ENCODE results near the gene GPATCH4. TPM values are rescaled to one million over a fixed set of nuclear protein-coding genes. Genes with fewer than 3 reads are reported as not detected.

Gene GPATCH4
- total RNA-seq, 4 donors from 2014 or later: 35.6 to 103 (median 47.6) TPM

DNA sequence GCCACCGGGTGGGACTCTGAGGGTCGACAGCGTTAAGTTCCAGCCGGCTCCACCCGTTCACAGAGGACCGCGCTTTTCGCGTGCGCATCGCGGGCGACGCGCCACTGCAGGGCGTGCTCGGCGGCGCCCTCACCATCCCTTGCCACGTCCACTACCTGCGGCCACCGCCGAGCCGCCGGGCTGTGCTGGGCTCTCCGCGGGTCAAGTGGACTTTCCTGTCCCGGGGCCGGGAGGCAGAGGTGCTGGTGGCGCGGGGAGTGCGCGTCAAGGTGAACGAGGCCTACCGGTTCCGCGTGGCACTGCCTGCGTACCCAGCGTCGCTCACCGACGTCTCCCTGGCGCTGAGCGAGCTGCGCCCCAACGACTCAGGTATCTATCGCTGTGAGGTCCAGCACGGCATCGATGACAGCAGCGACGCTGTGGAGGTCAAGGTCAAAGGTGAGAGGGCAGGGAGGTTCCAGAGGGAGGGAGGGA, 45.5 kb upstream of the GPATCH4 start:
- Histone ChIP-seq H3K27me3 (peaks cover 32 to 38% (median 37%) of the 10 kb centered on the region in 3 donors), H3K27ac (no peak overlapping the region), H3K9me3 (no peaks in the 10 kb centered on the region), H3K4me3 (no peak overlapping the region), H3K4me1 (peaks cover 0 to 6% of the 10 kb centered on the region in 2 donors), H3K36me3 (no peaks in the 10 kb centered on the region)
- no peak for DNase-seq
- TF ChIP-seq, protein P1, sequence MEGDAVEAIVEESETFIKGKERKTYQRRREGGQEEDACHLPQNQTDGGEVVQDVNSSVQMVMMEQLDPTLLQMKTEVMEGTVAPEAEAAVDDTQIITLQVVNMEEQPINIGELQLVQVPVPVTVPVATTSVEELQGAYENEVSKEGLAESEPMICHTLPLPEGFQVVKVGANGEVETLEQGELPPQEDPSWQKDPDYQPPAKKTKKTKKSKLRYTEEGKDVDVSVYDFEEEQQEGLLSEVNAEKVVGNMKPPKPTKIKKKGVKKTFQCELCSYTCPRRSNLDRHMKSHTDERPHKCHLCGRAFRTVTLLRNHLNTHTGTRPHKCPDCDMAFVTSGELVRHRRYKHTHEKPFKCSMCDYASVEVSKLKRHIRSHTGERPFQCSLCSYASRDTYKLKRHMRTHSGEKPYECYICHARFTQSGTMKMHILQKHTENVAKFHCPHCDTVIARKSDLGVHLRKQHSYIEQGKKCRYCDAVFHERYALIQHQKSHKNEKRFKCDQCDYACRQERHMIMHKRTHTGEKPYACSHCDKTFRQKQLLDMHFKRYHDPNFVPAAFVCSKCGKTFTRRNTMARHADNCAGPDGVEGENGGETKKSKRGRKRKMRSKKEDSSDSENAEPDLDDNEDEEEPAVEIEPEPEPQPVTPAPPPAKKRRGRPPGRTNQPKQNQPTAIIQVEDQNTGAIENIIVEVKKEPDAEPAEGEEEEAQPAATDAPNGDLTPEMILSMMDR (IDR thresholded peaks at IDR 0.05 in 4 of 5, conservative IDR thresholded peaks at IDR 0.05 in 1 of 5): no peak
- TF ChIP-seq POLR2A (IDR thresholded peaks at IDR 0.05): no peak
- intact Hi-C loops (cut with DNase I; ENCODE audit: low total_unique reads): no loop called here
- in situ Hi-C loops (cut with MboI; ENCODE audit: low sequenced_read_pairs in 4 of 4): no loop called here
- ATAC-seq: no peak

DNA sequence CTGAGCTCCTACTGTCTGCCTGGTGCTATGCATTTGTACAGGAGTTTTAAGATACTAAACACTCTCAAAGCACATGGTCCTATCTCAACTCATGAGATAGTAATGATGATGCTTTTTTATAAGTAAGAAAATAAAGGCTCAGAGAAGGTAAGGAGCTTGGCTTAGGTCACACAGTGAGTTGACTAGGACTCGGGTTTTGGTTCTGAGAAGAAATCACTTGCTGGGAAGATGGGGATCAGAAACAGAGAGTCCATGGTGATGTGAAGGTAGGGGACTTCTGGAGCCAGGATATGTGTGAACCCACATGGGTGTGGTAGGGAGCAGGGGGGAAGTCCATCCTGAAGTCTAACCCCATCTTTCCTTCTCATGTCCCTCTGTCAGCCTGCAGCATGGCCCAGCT, 44.4 kb upstream of the GPATCH4 start:
- Histone ChIP-seq H3K27ac (no peak overlapping the region), H3K4me3 (no peak overlapping the region), H3K36me3 (no peaks in the 10 kb centered on the region), H3K27me3 (peaks cover 38 to 43% (median 38%) of the 10 kb centered on the region in 3 donors), H3K4me1 (peaks cover 3 to 12% of the 10 kb centered on the region in 2 donors), H3K9me3 (no peaks in the 10 kb centered on the region)
- in situ Hi-C loops (cut with MboI; ENCODE audit: low sequenced_read_pairs in 4 of 4) (no loop called here), intact Hi-C loops (cut with DNase I; ENCODE audit: low total_unique reads) (no loop called here)
- TF ChIP-seq POLR2A (IDR thresholded peaks at IDR 0.05): no peak
- TF ChIP-seq, protein P1 (IDR thresholded peaks at IDR 0.05 in 4 of 5, conservative IDR thresholded peaks at IDR 0.05 in 1 of 5): no peak
- ATAC-seq (no peak), DNase-seq (no peak)

DNA sequence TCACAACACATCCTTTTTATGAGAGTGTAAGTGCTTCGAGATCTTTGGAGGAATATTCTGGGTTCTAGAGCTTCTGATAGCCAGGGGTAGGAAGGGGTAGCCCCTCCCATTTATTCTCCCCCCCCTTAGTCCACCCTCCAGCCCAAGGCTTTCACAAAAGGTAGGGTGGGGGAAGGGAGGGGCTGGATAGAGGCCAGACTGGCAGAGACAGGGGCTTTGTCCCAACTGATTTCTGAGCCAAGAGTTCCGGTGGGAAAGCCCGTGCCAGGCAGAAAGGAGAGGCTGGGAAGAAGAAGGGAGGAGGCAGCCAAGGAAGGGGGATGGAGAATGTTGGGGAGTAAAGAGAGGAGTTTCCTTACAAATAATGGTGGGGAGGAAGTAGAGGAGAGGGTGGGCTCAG, 43.8 kb upstream of the GPATCH4 start:
- TF ChIP-seq, protein P1 (IDR thresholded peaks at IDR 0.05 in 4 of 5, conservative IDR thresholded peaks at IDR 0.05 in 1 of 5): no peak
- no peak for TF ChIP-seq POLR2A (IDR thresholded peaks at IDR 0.05)
- in situ Hi-C loops (cut with MboI; ENCODE audit: low sequenced_read_pairs in 4 of 4): no loop called here
- H3K36me3 ChIP-seq: no peaks in the 10 kb centered on the region
- DNase-seq (no peak), ATAC-seq (no peak)
- intact Hi-C loops (cut with DNase I; ENCODE audit: low total_unique reads): no loop called here
- peaks cover 35 to 40% (median 38%) of the 10 kb centered on the region in 3 donors for H3K27me3 ChIP-seq
- H3K4me1 ChIP-seq: peaks cover 4 to 15% of the 10 kb centered on the region in 2 donors
- no peak overlapping the region for H3K4me3 ChIP-seq
- no peak overlapping the region for H3K27ac ChIP-seq
- H3K9me3 ChIP-seq: no peaks in the 10 kb centered on the region

DNA sequence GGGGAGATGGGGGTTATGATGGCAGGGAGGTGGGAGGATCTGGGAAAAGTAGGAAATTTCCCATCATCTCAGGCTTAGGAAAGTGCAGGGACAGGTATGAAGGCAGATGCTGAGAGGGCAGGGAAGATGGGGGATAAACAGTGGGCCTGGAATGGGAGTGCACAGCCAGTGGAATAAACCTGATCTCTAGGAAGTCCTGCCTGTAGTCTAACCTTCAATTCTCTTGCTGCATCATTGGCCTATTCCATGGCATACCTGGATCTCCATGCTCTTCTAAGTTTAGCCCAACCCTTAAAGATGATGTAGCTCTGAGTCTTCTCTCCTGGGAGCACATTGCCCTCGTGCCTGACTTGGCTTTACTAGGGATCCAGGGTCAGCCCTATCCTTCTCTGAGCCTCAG, 43.4 kb upstream of the GPATCH4 start:
- H3K36me3 ChIP-seq: no peaks in the 10 kb centered on the region
- no peak overlapping the region for H3K27ac ChIP-seq
- H3K4me1 ChIP-seq: peaks cover 7 to 19% of the 10 kb centered on the region in 2 donors
- ATAC-seq (no peak), DNase-seq (no peak)
- H3K4me3 ChIP-seq: no peak overlapping the region
- intact Hi-C loops (cut with DNase I; ENCODE audit: low total_unique reads) (no loop called here), in situ Hi-C loops (cut with MboI; ENCODE audit: low sequenced_read_pairs in 4 of 4) (no loop called here)
- no peaks in the 10 kb centered on the region for H3K9me3 ChIP-seq
- H3K27me3 ChIP-seq: peaks cover 35 to 40% (median 38%) of the 10 kb centered on the region in 3 donors
- TF ChIP-seq POLR2A (IDR thresholded peaks at IDR 0.05): no peak
- TF ChIP-seq, protein P1 (IDR thresholded peaks at IDR 0.05 in 4 of 5, conservative IDR thresholded peaks at IDR 0.05 in 1 of 5): no peak

DNA sequence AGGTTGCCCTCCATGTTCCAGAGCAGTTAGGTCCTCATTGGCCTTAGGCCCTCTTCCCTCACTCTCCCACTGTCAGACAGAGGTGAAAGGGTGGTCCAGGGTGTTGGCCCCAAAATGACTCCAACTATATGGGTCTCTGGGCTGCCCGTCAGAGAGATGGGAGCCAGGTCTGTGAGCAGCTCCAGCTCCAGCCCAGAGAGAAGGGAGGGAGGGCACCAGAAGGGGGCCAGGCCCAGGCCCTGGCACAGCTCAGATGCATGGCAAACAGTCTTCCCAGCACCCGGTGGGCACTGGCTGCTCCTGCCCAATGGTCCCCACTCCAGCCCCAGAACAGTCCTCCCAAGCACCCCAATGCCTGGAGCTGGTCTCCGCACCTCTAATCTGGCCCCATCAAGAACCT, 42.9 kb upstream of the GPATCH4 start:
- no peaks in the 10 kb centered on the region for H3K9me3 ChIP-seq
- intact Hi-C loops (cut with DNase I; ENCODE audit: low total_unique reads) (no loop called here), in situ Hi-C loops (cut with MboI; ENCODE audit: low sequenced_read_pairs in 4 of 4) (no loop called here)
- peaks cover 11 to 24% of the 10 kb centered on the region in 2 donors for H3K4me1 ChIP-seq
- no peak overlapping the region for H3K27ac ChIP-seq
- TF ChIP-seq, protein P1 (IDR thresholded peaks at IDR 0.05 in 4 of 5, conservative IDR thresholded peaks at IDR 0.05 in 1 of 5): no peak
- no peak for TF ChIP-seq POLR2A (IDR thresholded peaks at IDR 0.05)
- no peaks in the 10 kb centered on the region for H3K36me3 ChIP-seq
- no peak overlapping the region for H3K4me3 ChIP-seq
- ATAC-seq (no peak), DNase-seq (no peak)
- H3K27me3 ChIP-seq: peaks cover 35 to 40% (median 38%) of the 10 kb centered on the region in 3 donors

Measured in gastrocnemius medialis (tissue), 4 donors.